ENCODE results near the gene TUFT1. TPM values are rescaled to one million over a fixed set of nuclear protein-coding genes. Genes with fewer than 3 reads are reported as not detected.
A peak's percentile ranks its signal among the peaks of the same experiment; 100 is the strongest.

Gene TUFT1
- total and polyA plus RNA-seq, 2 of the 8 experiments (the other 6 are each of a cell fraction or from before 2014, with no cell fraction given), result 7.3 to 10.4 TPM

- no peak overlapping the region for H4K91ac ChIP-seq (replicated peaks; ENCODE audit: insufficient read length, low read length)
- TF ChIP-seq RNF2 (IDR thresholded peaks at IDR 0.05; ENCODE audit: borderline replicate concordance, low read depth, low read length, missing control alignments, poor library complexity, severe bottlenecking) (no peak), NANOG (IDR thresholded peaks at IDR 0.05; ENCODE audit: insufficient read depth, low read depth, low read length, poor library complexity, severe bottlenecking) (no peak), SP4 (IDR thresholded peaks at IDR 0.05; ENCODE audit: low read length) (no peak), MAFK (IDR thresholded peaks at IDR 0.05; ENCODE audit: low read depth, low read length) (no peak), FOSL1 (IDR thresholded peaks at IDR 0.05; ENCODE audit: insufficient read depth, low read depth, low read length) (no peak)
- H3K4ac ChIP-seq (replicated peaks; ENCODE audit: insufficient read length, low read depth, low read length), result no peak overlapping the region
- no peak overlapping the region for H3K56ac ChIP-seq (replicated peaks; ENCODE audit: insufficient read length, low read depth, low read length)
- H3K23me2 ChIP-seq (ENCODE audit: low read depth, low read length), result peaks cover 9% of the 10 kb centered on the region; the same call in 1 of the 2 replicates
- FAIRE-seq, result no peak
- 77% methylated on average over 5 of the region's 5 CpGs; no CpG with 5 or more reads in 1 of the 2 experiments for WGBS, 2 experiments (ENCODE audit: extremely low coverage in 1 of 2, insufficient coverage in 1 of 2, insufficient read length in 1 of 2, insufficient replicate concordance in 2 of 2, low coverage in 1 of 2, low lambda C conversion rate in 2 of 2, missing lambda C conversion rate in 1 of 2)
- no peaks in the 10 kb centered on the region for H3K9me3 ChIP-seq (ENCODE audit: insufficient read depth in 2 of 2, low read depth in 1 of 2, low read length in 1 of 2)
- H3K79me1 ChIP-seq (ENCODE audit: low read depth, low read length), result no peaks in the 10 kb centered on the region; the same call in 1 of the 2 replicates
- H2BK5ac ChIP-seq (ENCODE audit: low read depth, low read length), result no peak overlapping the region
- H4K5ac ChIP-seq (ENCODE audit: insufficient read length, low read depth, low read length), result no peak overlapping the region
- no peak overlapping the region for H2BK15ac ChIP-seq (ENCODE audit: low read length)
- H3K27me3 ChIP-seq (replicated peaks in 1 of 4; ENCODE audit: control insufficient read depth in 3 of 4, extremely low read depth in 1 of 4, insufficient read depth in 3 of 4, low read length in 3 of 4), result no peaks in the 10 kb centered on the region
- H3K4me3 ChIP-seq (ENCODE audit: extremely low read depth in 1 of 4, insufficient read depth in 2 of 4, low read depth in 3 of 4, low read length in 4 of 4), result peak overlapping the region in 2 of 4 experiments; percentile 65 to 77; a peak in 3 of 8 replicates
- no peak overlapping the region for H3K14ac ChIP-seq (ENCODE audit: insufficient read length)
- H3K36me3 ChIP-seq (ENCODE audit: control insufficient read depth in 2 of 4, insufficient read depth in 4 of 4, low read length in 3 of 4), result peaks cover 2 to 13% (median 9%) of the 10 kb centered on the region in 4 experiments
- no peak overlapping the region for H3K23ac ChIP-seq (ENCODE audit: insufficient read length)
- peak overlapping the region; percentile 70 to 84; a peak in 3 of 4 replicates for H3K4me2 ChIP-seq (ENCODE audit: insufficient read depth in 1 of 2, low read depth in 2 of 2, low read length in 2 of 2)
- peaks cover under 1 to 7% (median 6%) of the 10 kb centered on the region in 4 experiments for H3K4me1 ChIP-seq (replicated peaks in 1 of 4; ENCODE audit: control insufficient read depth in 3 of 4, insufficient read depth in 4 of 4, low read length in 3 of 4)
- no peak overlapping the region for H2AFZ ChIP-seq (ENCODE audit: low read length)
- H3K18ac ChIP-seq (ENCODE audit: extremely low read depth, low read length), result no peak overlapping the region
- POLR2A ChIA-PET (ENCODE audit: partially characterized antibody), result interaction anchor here (0.7 to 18.0 kb wide), 21 partner anchors 8 to 281 kb away, joined by 3 to 283 read pairs (median 8); partner anchors contain the start of genes CELF3, CGN, PSMB4 and SNX27
- no peak overlapping the region for H2AK5ac ChIP-seq (ENCODE audit: low read depth, low read length)
- H3K9ac ChIP-seq (replicated peaks in 1 of 4; ENCODE audit: extremely low read depth in 1 of 4, low read depth in 3 of 4, low read length in 3 of 4), result no peak overlapping the region
- H2BK20ac ChIP-seq (ENCODE audit: low read length), result no peak overlapping the region
- CTCF ChIA-PET (ENCODE audit: partially characterized antibody), result interaction anchor here (0.6 to 1.6 kb wide), 7 partner anchors 17 to 366 kb away, joined by 3 to 4 read pairs (median 3); no protein-coding TSS in a partner anchor
- no peak overlapping the region for H4K8ac ChIP-seq (ENCODE audit: extremely low read depth, insufficient read depth, low read length)
- H4K20me1 ChIP-seq (replicated peaks in 1 of 2; ENCODE audit: control insufficient read depth in 1 of 2, insufficient read depth in 2 of 2, low read length in 2 of 2), result peaks cover 0 to 3% of the 10 kb centered on the region in 2 experiments
- DNase-seq (ENCODE audit: low read depth in 1 of 2, low spot score in 2 of 2), result no peak
- no peak overlapping the region for H3K27ac ChIP-seq (ENCODE audit: low read depth, low read length)
- H2BK12ac ChIP-seq (ENCODE audit: low read depth, low read length), result no peak overlapping the region
- peaks cover 0 to 28% of the 10 kb centered on the region in 2 experiments; a peak in 2 of 4 replicates for H3K79me2 ChIP-seq (ENCODE audit: control insufficient read depth in 1 of 2, insufficient read depth in 2 of 2, low read length in 2 of 2)
- H2BK120ac ChIP-seq (replicated peaks; ENCODE audit: low read depth, low read length), result no peak overlapping the region
Measured at GRCh38 chr1:151541752-151542151, 1.6 kb downstream of the TUFT1 start.
